Spleen (tissue), 7 donors: ENCODE measurements around the gene FGGY.

Experiments
- CTCF ChIP-seq, 11 experiments: fragments of 200-600 bp in 7 of 11; fragments of 450-650 bp in 4 of 11; sonication (generic) in 4 of 11; IDR thresholded peaks in 8 of 11; conservative IDR thresholded peaks in 3 of 11; 1 replicate in 7 of 11; 2 replicates in 4 of 11; pipeline versions ENCODE4 v1.4.0 to v1.8.0; 2016 to 2021; ENCODE audit warnings: antibody characterized with exemption in 11 of 11, inconsistent platforms in 4 of 11, mild to moderate bottlenecking in 1 of 11
- POLR2A ChIP-seq, 3 donors: fragments of 450-650 bp; IDR thresholded peaks; one replicate each; pipeline ENCODE4 v1.5.1; 2017; ENCODE audit warnings: antibody characterized with exemption in 3 of 3, mild to moderate bottlenecking in 1 of 3
- POLR2AphosphoS5 ChIP-seq, 3 donors: sonication (generic); formaldehyde crosslinking; IDR thresholded peaks; one replicate each; pipeline ENCODE4 v1.5.1; 2017; ENCODE audit warnings: antibody characterized with exemption in 3 of 3
- donor health status: DM: no; HTN: no; CAD: no; lungs with moderate emphysema.
- donor health status: DM: no; HTN: no; CAD: no.
- donor health status: DM: no; HTN: no; CAD: no.

GRCh38 chr1:59417406-59417805, 120.5 kb downstream of the FGGY start:
- no peak for TF ChIP-seq CTCF (IDR thresholded peaks at IDR 0.05 in 8 of 11, conservative IDR thresholded peaks at IDR 0.05 in 3 of 11)
- no peak for TF ChIP-seq POLR2A (IDR thresholded peaks at IDR 0.05)
- no peak for TF ChIP-seq POLR2AphosphoS5 (IDR thresholded peaks at IDR 0.05)
